NB4 (cell line): ENCODE data around the gene TMEM151A.

Experiments
- DNase-seq: peaks from one replicate; pipeline ENCODE4 v3.0.0; 2010; ENCODE audit warnings: low read depth
- H3K4me3 ChIP-seq: one replicate; pipeline ENCODE4 v1.5.1; 2011; ENCODE audit warnings: mild to moderate bottlenecking, low read depth, low read length, moderate library complexity
- CTCF ChIP-seq: IDR thresholded peaks from one replicate; pipeline ENCODE4 v1.5.1; 2012; ENCODE audit warnings: low read depth, low read length
- MYC ChIP-seq: IDR thresholded peaks from 2 replicates; pipeline ENCODE4 v1.6.1; 2011; ENCODE audit warnings: low read depth, low read length
- POLR2A ChIP-seq: IDR thresholded peaks from 2 replicates; pipeline ENCODE4 v1.6.1; 2011; ENCODE audit warnings: mild to moderate bottlenecking; ENCODE audit not compliant: insufficient read length; ENCODE audit errors: extremely low read depth
- TF ChIP-seq, protein P1 (sequence below): IDR thresholded peaks from 2 replicates; pipeline ENCODE4 v1.6.1; 2011; ENCODE audit warnings: low read depth, low read length

Gene TMEM151A

DNA sequence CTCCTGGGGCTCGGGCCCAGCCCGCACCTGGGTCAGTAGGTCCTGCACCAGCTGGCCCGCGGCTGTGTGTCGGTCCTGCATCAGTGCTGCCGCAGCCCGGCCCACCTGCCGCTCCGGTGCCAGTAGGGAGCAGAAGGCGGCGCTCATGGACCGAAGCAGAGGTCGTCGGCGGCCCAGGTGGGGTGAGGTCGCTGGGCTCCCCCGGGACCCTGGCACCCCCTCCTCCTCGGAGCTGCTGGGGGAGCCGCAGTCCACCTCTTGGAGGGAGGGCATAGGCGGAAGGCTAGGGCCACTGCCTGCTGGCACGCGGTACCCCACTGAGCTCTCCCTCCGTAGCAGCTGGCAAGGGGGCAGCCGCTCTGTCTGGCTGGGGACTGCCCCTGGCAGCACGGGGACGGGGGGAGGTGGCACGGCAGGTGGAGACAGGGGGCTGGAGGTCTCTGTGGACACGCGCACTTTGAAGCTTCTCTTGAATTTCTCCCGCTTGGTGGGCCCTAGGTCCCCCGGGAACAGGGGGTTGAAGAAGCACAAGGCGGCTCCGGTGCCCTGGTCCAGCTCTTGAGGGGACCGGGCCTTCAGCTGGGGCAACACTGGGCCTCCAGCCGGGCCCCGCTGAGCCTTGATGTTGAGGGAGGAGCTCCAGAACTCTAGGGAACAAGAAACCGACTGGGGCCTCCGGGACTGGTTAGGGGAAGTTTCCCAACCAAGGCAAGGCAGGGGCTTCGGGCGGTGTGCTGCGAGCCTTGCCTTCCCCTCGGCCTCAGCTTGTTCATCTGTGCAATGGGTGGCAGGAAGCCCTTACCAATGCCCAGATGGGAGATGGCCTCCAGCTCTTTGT lies 43.1 kb downstream of the TMEM151A start:
- DNase-seq: peak; percentile 92
- TF ChIP-seq, protein P1, sequence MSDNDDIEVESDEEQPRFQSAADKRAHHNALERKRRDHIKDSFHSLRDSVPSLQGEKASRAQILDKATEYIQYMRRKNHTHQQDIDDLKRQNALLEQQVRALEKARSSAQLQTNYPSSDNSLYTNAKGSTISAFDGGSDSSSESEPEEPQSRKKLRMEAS: 0 out of 2 replicates have a peak, but pooled peaks have one; percentile 26
- TF ChIP-seq MYC (peak; percentile 54), CTCF (no peak), POLR2A (peak; percentile 13)
- peak overlapping the region; percentile 78 for H3K4me3 ChIP-seq

- H3K4me3 ChIP-seq: peak overlapping the region; percentile 78
These were observed 44.0 kb downstream of the TMEM151A start for GRCh38 chr11:66335531-66336233.

GRCh38 chr11:66336234-66337102 lies 44.8 kb downstream of the TMEM151A start, which contains the start of gene RIN1:
TSS of gene RIN1 (minus strand) at chr11:66336434. CDS start at chr11:66336402, 32 bp downstream.
- TF ChIP-seq POLR2A (peak; percentile 68), CTCF (peak; percentile 29), MYC (peak; percentile 96)
- TF ChIP-seq, protein P1: peak; percentile 97
- peak; percentile 99 for DNase-seq
- peak within 1 kb of the TSS; percentile 78 for H3K4me3 ChIP-seq

More at GRCh38 chr11:66335531-66336233, 44.0 kb downstream of the TMEM151A start:
- DNase-seq: peak; percentile 87
- no peak for TF ChIP-seq CTCF
- TF ChIP-seq, protein P1: peak; percentile 80
- peak; percentile 79; the same call in 1 of the 2 replicates for TF ChIP-seq MYC
- no peak for TF ChIP-seq POLR2A

GRCh38 chr11:66337103-66337899 lies 45.6 kb downstream of the TMEM151A start:
- TF ChIP-seq MYC: no peak
- no peak for TF ChIP-seq POLR2A
- TF ChIP-seq CTCF: no peak
- TF ChIP-seq, protein P1: no peak
- peak overlapping the region; percentile 78 for H3K4me3 ChIP-seq
- no peak for DNase-seq
